Thyroid gland (tissue), 4 donors: ENCODE measurements around the gene PTPRN2.

Experiments used
- POLR2A ChIP-seq, 2 donors: fragments of 450-650 bp; IDR thresholded peaks; one replicate each; pipeline ENCODE4 v1.6.1; 2017; ENCODE audit warnings: antibody characterized with exemption in 2 of 2, mild to moderate bottlenecking in 2 of 2, moderate library complexity in 1 of 2
- TF ChIP-seq, protein P1 (sequence below), 6 experiments: fragments of 200-600 bp in 3 of 6; fragments of 450-650 bp in 3 of 6; sonication (generic) in 3 of 6; IDR thresholded peaks; one replicate each; pipeline ENCODE4 v1.5.1; 2016 to 2019; ENCODE audit warnings: antibody characterized with exemption in 6 of 6, mild to moderate bottlenecking in 2 of 6, inconsistent platforms in 1 of 6, moderate library complexity in 1 of 6

DNA sequence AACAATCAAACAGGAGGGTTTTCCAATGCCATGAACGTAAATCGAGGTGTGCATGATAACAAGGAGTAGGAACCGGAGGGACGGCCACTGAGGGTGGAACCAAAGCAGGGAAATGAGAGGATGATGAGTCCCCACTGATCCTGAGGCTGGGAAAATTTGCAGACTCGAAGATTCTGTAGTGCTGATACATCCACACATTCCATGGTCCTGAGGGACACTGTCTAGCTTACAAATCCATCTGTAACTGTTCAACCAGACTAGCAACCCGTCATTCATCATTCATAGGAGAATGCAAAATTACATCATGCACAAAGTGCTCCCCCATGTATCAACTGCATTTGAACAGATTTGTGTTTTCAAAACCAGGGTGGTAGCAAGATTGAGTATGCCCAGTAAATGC is 189.7 kb downstream of the PTPRN2 start:
- TF ChIP-seq, protein P1, sequence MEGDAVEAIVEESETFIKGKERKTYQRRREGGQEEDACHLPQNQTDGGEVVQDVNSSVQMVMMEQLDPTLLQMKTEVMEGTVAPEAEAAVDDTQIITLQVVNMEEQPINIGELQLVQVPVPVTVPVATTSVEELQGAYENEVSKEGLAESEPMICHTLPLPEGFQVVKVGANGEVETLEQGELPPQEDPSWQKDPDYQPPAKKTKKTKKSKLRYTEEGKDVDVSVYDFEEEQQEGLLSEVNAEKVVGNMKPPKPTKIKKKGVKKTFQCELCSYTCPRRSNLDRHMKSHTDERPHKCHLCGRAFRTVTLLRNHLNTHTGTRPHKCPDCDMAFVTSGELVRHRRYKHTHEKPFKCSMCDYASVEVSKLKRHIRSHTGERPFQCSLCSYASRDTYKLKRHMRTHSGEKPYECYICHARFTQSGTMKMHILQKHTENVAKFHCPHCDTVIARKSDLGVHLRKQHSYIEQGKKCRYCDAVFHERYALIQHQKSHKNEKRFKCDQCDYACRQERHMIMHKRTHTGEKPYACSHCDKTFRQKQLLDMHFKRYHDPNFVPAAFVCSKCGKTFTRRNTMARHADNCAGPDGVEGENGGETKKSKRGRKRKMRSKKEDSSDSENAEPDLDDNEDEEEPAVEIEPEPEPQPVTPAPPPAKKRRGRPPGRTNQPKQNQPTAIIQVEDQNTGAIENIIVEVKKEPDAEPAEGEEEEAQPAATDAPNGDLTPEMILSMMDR (IDR thresholded peaks at IDR 0.05), result no peak
- TF ChIP-seq POLR2A (IDR thresholded peaks at IDR 0.05), result no peak
